DOHH2 (cell line): Measurements from ENCODE around the gene ATP9B.

Experiments used
- EZH2phosphoT487 ChIP-seq: fragments of 200-600 bp; sonication (generic); IDR thresholded peaks from 2 replicates; pipeline ENCODE4 v1.6.1; 2017; ENCODE audit warnings: borderline replicate concordance, mild to moderate bottlenecking, antibody characterized with exemption, low read length, moderate library complexity, mixed read lengths
- TF ChIP-seq, protein P1 (sequence below): fragments of 200-600 bp; sonication (generic); IDR thresholded peaks from one replicate; pipeline ENCODE4 v1.5.1; 2014; ENCODE audit warnings: antibody characterized with exemption, mild to moderate bottlenecking, low read depth, low read length; ENCODE audit not compliant: poor library complexity, severe bottlenecking

DNA sequence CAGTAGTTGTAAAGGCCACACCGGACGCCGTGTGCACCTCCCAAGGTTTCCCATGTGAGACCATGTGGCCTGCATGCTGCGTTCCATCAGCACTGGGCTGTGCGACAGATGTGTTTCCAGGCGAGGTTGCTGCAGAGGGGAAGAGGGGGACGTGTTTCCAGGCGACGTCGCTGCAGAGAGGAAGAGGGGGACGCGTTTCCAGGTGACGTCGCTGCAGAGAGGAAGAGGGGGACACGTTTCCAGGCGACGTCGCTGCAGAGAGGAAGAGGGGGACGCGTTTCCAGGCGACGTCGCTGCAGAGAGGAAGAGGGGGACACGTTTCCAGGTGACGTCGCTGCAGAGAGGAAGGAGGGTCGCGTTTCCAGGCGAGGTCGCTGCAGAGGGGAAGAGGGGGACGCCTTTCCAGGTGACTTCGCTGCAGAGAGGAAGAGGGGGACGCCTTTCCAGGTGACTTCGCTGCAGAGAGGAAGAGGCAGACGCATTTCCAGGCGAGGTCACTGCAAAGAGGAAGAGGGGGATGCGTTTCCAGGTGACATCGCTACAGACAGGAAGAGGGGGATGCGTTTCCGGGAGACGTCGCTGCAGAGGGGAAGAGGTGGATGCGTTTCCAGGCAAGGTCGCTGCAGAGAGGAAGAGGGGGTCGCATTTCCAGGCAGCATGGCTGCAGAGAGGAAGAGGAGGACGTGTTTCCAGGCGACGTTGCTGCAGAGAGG, 351.0 kb downstream of the ATP9B start:
- TF ChIP-seq, protein P1, sequence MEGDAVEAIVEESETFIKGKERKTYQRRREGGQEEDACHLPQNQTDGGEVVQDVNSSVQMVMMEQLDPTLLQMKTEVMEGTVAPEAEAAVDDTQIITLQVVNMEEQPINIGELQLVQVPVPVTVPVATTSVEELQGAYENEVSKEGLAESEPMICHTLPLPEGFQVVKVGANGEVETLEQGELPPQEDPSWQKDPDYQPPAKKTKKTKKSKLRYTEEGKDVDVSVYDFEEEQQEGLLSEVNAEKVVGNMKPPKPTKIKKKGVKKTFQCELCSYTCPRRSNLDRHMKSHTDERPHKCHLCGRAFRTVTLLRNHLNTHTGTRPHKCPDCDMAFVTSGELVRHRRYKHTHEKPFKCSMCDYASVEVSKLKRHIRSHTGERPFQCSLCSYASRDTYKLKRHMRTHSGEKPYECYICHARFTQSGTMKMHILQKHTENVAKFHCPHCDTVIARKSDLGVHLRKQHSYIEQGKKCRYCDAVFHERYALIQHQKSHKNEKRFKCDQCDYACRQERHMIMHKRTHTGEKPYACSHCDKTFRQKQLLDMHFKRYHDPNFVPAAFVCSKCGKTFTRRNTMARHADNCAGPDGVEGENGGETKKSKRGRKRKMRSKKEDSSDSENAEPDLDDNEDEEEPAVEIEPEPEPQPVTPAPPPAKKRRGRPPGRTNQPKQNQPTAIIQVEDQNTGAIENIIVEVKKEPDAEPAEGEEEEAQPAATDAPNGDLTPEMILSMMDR, result no peak
- no peak for TF ChIP-seq EZH2phosphoT487
